IMR-90 (cell line): Measurements from ENCODE around the gene TENT5A.

Source experiments
- BHLHE40 ChIP-seq: fragments of 150-350 bp; IDR thresholded peaks from 2 replicates; pipeline ENCODE4 v1.6.1; 2016; ENCODE audit warnings: mild to moderate bottlenecking, low read depth, low read length
- CEBPB ChIP-seq: IDR thresholded peaks from 2 replicates; pipeline ENCODE4 v1.6.1; 2012; ENCODE audit warnings: low read depth, low read length, improper control_type of control experiment
- MAFK ChIP-seq: IDR thresholded peaks from 2 replicates; pipeline ENCODE4 v1.6.1; 2012; ENCODE audit warnings: low read depth, low read length, improper control_type of control experiment
- MXI1 ChIP-seq: IDR thresholded peaks from 2 replicates; pipeline ENCODE4 v1.6.1; 2012; ENCODE audit warnings: low read depth, mild to moderate bottlenecking, low read length, moderate library complexity, borderline replicate concordance
- POLR2A ChIP-seq: IDR thresholded peaks from 2 replicates; pipeline ENCODE4 v1.6.1; 2012; ENCODE audit warnings: mild to moderate bottlenecking, low read depth, low read length
- RCOR1 ChIP-seq: IDR thresholded peaks from 2 replicates; pipeline ENCODE4 v1.6.1; 2012; ENCODE audit warnings: mild to moderate bottlenecking, low read length, improper control_type of control experiment; ENCODE audit not compliant: insufficient replicate concordance
- RFX5 ChIP-seq: IDR thresholded peaks from 2 replicates; pipeline ENCODE4 v1.8.0; 2012; ENCODE audit warnings: low read depth, mild to moderate bottlenecking, low read length, moderate library complexity
- TF ChIP-seq, protein P1 (sequence below): conservative IDR thresholded peaks from 2 replicates; pipeline ENCODE4 v1.5.1; 2012; ENCODE audit warnings: mild to moderate bottlenecking, low read depth, low read length, improper control_type of control experiment
- TF ChIP-seq, protein P2 (sequence below): fragments of 150-350 bp; IDR thresholded peaks from 2 replicates; pipeline ENCODE4 v1.6.1; 2017; ENCODE audit warnings: mild to moderate bottlenecking, antibody characterized with exemption, low read length, low read depth

DNA sequence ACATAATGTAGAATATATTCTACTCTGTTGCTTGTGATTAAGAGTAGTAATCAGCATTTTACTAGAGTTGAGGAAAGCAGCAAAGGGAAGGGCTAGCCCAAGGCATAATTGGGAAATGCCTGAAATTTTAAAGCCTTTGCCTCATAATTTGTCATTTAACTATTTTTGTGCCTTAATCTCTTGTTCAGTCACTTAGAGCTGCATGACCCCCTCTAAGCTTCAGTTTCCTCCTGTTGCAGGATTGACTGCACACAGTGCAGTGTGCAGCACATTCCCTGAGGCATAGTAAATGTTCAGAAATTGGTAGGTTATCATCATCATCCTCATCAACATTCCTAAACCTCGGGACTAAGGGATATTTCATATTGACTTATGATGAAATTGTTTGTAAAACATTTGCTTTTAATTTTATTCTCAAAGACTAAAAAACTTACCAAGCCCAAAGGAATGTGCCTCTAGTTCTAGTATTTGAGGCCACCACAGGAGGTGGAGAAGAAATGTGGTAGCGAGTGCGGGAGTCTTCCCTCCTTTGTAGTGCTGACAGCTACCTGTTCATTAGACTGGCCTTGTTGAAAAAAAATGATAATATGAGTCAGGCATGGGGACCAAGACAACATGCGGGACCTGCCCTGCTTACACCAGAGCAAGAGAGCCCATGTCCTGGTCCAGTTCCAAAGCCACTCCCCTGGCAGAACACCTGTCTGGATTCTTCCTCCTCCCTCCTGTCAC, 14.8 kb upstream of the TENT5A start:
- TF ChIP-seq, protein P1, sequence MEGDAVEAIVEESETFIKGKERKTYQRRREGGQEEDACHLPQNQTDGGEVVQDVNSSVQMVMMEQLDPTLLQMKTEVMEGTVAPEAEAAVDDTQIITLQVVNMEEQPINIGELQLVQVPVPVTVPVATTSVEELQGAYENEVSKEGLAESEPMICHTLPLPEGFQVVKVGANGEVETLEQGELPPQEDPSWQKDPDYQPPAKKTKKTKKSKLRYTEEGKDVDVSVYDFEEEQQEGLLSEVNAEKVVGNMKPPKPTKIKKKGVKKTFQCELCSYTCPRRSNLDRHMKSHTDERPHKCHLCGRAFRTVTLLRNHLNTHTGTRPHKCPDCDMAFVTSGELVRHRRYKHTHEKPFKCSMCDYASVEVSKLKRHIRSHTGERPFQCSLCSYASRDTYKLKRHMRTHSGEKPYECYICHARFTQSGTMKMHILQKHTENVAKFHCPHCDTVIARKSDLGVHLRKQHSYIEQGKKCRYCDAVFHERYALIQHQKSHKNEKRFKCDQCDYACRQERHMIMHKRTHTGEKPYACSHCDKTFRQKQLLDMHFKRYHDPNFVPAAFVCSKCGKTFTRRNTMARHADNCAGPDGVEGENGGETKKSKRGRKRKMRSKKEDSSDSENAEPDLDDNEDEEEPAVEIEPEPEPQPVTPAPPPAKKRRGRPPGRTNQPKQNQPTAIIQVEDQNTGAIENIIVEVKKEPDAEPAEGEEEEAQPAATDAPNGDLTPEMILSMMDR, result no peak
- no peak for TF ChIP-seq BHLHE40
- no peak for TF ChIP-seq CEBPB
- TF ChIP-seq MAFK, result no peak
- TF ChIP-seq POLR2A, result no peak
- no peak for TF ChIP-seq RCOR1
- TF ChIP-seq MXI1, result no peak
- no peak for TF ChIP-seq RFX5
- TF ChIP-seq, protein P2, sequence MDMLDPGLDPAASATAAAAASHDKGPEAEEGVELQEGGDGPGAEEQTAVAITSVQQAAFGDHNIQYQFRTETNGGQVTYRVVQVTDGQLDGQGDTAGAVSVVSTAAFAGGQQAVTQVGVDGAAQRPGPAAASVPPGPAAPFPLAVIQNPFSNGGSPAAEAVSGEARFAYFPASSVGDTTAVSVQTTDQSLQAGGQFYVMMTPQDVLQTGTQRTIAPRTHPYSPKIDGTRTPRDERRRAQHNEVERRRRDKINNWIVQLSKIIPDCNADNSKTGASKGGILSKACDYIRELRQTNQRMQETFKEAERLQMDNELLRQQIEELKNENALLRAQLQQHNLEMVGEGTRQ, result no peak
